ENCODE results near the gene PPM1A.

GRCh38 chr14:60204104-60204842 lies 44.7 kb upstream of the PPM1A start:
- TF ChIP-seq POLR2A (IDR thresholded peaks at IDR 0.05; ENCODE audit: low read length) (no peak), GATA1 (IDR thresholded peaks at IDR 0.05; ENCODE audit: low read depth, low read length) (no peak)
